Measurements from ENCODE around the gene CPNE4. TPM values are rescaled to one million over a fixed set of nuclear protein-coding genes. Genes with fewer than 3 reads are reported as not detected.

Gene CPNE4
- total RNA-seq, 2 donors from 2014 or later, result 0.31 to 28.0 TPM

GRCh38 chr3:131849616-131850015, 185.2 kb downstream of the CPNE4 start:
- Histone ChIP-seq H3K4me1 (no peaks in the 10 kb centered on the region), H3K4me3 (no peak overlapping the region), H3K27me3 (no peaks in the 10 kb centered on the region), H3K9me3 (no peaks in the 10 kb centered on the region), H3K27ac (no peak overlapping the region), H3K36me3 (no peaks in the 10 kb centered on the region)
- no peak for DNase-seq (ENCODE audit: low spot score)
- no peak for TF ChIP-seq CTCF (IDR thresholded peaks at IDR 0.05)

- no peak for DNase-seq (ENCODE audit: low spot score)
- no peak for TF ChIP-seq CTCF (IDR thresholded peaks at IDR 0.05)
- Histone ChIP-seq H3K4me3 (no peak overlapping the region), H3K4me1 (no peaks in the 10 kb centered on the region), H3K9me3 (no peaks in the 10 kb centered on the region), H3K36me3 (no peaks in the 10 kb centered on the region), H3K27me3 (no peaks in the 10 kb centered on the region), H3K27ac (no peak overlapping the region)
Observed at GRCh38 chr3:131847966-131848510, 186.8 kb downstream of the CPNE4 start.

GRCh38 chr3:131846296-131846924, 188.4 kb downstream of the CPNE4 start:
- no peak for TF ChIP-seq CTCF (IDR thresholded peaks at IDR 0.05)
- no peak overlapping the region for H3K27ac ChIP-seq
- DNase-seq (ENCODE audit: low spot score), result no peak
- no peak overlapping the region for H3K4me3 ChIP-seq
- H3K9me3 ChIP-seq, result no peaks in the 10 kb centered on the region
- no peaks in the 10 kb centered on the region for H3K36me3 ChIP-seq
- no peaks in the 10 kb centered on the region for H3K27me3 ChIP-seq
- no peaks in the 10 kb centered on the region for H3K4me1 ChIP-seq

GRCh38 chr3:131843174-131843573, 191.6 kb downstream of the CPNE4 start:
- Histone ChIP-seq H3K27ac (no peak overlapping the region), H3K27me3 (no peaks in the 10 kb centered on the region), H3K36me3 (no peaks in the 10 kb centered on the region), H3K4me3 (no peak overlapping the region), H3K9me3 (no peaks in the 10 kb centered on the region), H3K4me1 (peaks cover 0 to 5% of the 10 kb centered on the region in 2 donors)
- no peak for TF ChIP-seq CTCF (IDR thresholded peaks at IDR 0.05)
- DNase-seq (ENCODE audit: low spot score), result no peak

- DNase-seq (ENCODE audit: low spot score), result no peak
- no peak overlapping the region for H3K27ac ChIP-seq
- no peak overlapping the region for H3K4me3 ChIP-seq
- H3K27me3 ChIP-seq, result no peaks in the 10 kb centered on the region
- TF ChIP-seq CTCF (IDR thresholded peaks at IDR 0.05), result no peak
- no peaks in the 10 kb centered on the region for H3K36me3 ChIP-seq
- no peaks in the 10 kb centered on the region for H3K9me3 ChIP-seq
- H3K4me1 ChIP-seq, result peaks cover 0 to 5% of the 10 kb centered on the region in 2 donors
Observed at GRCh38 chr3:131840156-131840797, 194.5 kb downstream of the CPNE4 start.
